ENCODE results near the gene GTF2F2. TPM values are rescaled to one million over a fixed set of nuclear protein-coding genes. Genes with fewer than 3 reads are reported as not detected.

The GTF2F2 gene
- total RNA-seq, 6 donors from 2014 or later = 10.2 to 29.3 (median 18.2) TPM

Small RNAs within 50 kb of the gene (small RNA-seq; reads per million reads assigned to genes)
- 0 reads per million in 4 donors for gene AL138693.1
- 0 reads per million in 4 donors for gene AL138963.2

Other genes with a start within 250 kb of the GTF2F2 start
- gene NUFIP1, start 131.0 kb upstream of the GTF2F2 start, total RNA-seq = 1 to 10 TPM in 5 of 6 donors, under 1 TPM in 1; 0.78 to 4.1 (median 3.5) TPM
- gene GPALPP1, start 131.0 kb upstream of the GTF2F2 start, total RNA-seq = 10 to 100 TPM; 16.7 to 46.1 (median 22.2) TPM
- not detected for gene KCTD4, start 80.5 kb downstream of the GTF2F2 start, total RNA-seq
- 1,000 to 10,000 TPM; 1,931 to 4,546 (median 2,844) TPM for gene TPT1, start 220.7 kb downstream of the GTF2F2 start, total RNA-seq

Data from upper lobe of left lung (tissue), 6 donors.